H1 (cell line): ENCODE data around the gene GLRX. TPM values are rescaled to one million over a fixed set of nuclear protein-coding genes. Genes with fewer than 3 reads are reported as not detected.

Experiments used
- CTCF ChIA-PET: fragments of 300-600 bp; sonication (Branson Sonifier 250); formaldehyde crosslinking; loops from one replicate; lab custom pipeline; 2021; ENCODE audit not compliant: partially characterized antibody; lab: Charles Lee
- POLR2A ChIA-PET: fragments of 300-600 bp; sonication (Branson Sonifier 250); formaldehyde crosslinking; loops from one replicate; lab custom pipeline; 2021; ENCODE audit warnings: inconsistent platforms; ENCODE audit not compliant: partially characterized antibody; lab: Charles Lee
- DNase-seq, 2 experiments: peaks; one replicate each; pipeline versions ENCODE4 v3.0.0 to v3.0.0-alpha.2; 2010 to 2022; ENCODE audit warnings: low spot score in 2 of 2, low read depth in 1 of 2, mixed read lengths in 1 of 2
- FAIRE-seq: peaks from 2 replicates; lab custom pipeline; 2011; peaks lifted over from hg19 to GRCh38; lab: Jason Lieb, UNC
- H2AFZ ChIP-seq: 2 replicates; pipeline ENCODE4 v1.8.1; 2012; ENCODE audit warnings: low read length, inconsistent platforms
- H2AK5ac ChIP-seq: 2 replicates; pipeline ENCODE4 v1.6.1; 2013; ENCODE audit warnings: low read depth, low read length
- H2BK120ac ChIP-seq: replicated peaks from 2 replicates; pipeline ENCODE3; 2013; ENCODE audit warnings: low read depth, low read length, inconsistent platforms
- H2BK12ac ChIP-seq: 2 replicates; pipeline ENCODE4 v1.6.1; 2013; ENCODE audit warnings: low read depth, low read length
- H2BK15ac ChIP-seq: 2 replicates; pipeline ENCODE4 v1.6.1; 2013; ENCODE audit warnings: low read length
- H2BK20ac ChIP-seq: 2 replicates; pipeline ENCODE4 v1.6.1; 2013; ENCODE audit warnings: low read length
- H2BK5ac ChIP-seq: 2 replicates; pipeline ENCODE4 v1.6.1; 2013; ENCODE audit warnings: low read depth, low read length
- H3K14ac ChIP-seq: 2 replicates; pipeline ENCODE4 v1.6.1; 2013; ENCODE audit warnings: inconsistent platforms; ENCODE audit not compliant: insufficient read length
- H3K18ac ChIP-seq: 2 replicates; pipeline ENCODE4 v1.6.1; 2013; ENCODE audit warnings: low read length; ENCODE audit errors: extremely low read depth
- H3K23ac ChIP-seq: 2 replicates; pipeline ENCODE4 v1.6.1; 2013; ENCODE audit warnings: inconsistent platforms; ENCODE audit not compliant: insufficient read length
- H3K23me2 ChIP-seq: 2 replicates; pipeline ENCODE4 v1.6.1; 2013; ENCODE audit warnings: low read depth, low read length
- H3K27ac ChIP-seq: 2 replicates; pipeline ENCODE4 v1.6.1; 2011; ENCODE audit warnings: low read depth, low read length, inconsistent platforms
- H3K27me3 ChIP-seq, 4 experiments: replicated peaks in 1 of 4; 1 replicate in 1 of 4; 2 replicates in 3 of 4; pipeline versions ENCODE4 v1.6.1 to v1.8.1; 2011 to 2013; ENCODE audit warnings: low read length in 3 of 4, mild to moderate bottlenecking in 3 of 4, inconsistent platforms in 2 of 4, mixed read lengths in 2 of 4, moderate library complexity in 1 of 4; ENCODE audit not compliant: control insufficient read depth in 3 of 4, insufficient read depth in 3 of 4; ENCODE audit errors: extremely low read depth in 1 of 4
- H3K36me3 ChIP-seq, 4 experiments: 2 replicates each; pipeline versions ENCODE4 v1.6.1 to v1.8.1; 2011 to 2013; ENCODE audit warnings: mild to moderate bottlenecking in 4 of 4, low read length in 3 of 4, moderate library complexity in 2 of 4, control low read depth in 1 of 4, inconsistent platforms in 1 of 4; ENCODE audit not compliant: insufficient read depth in 4 of 4, control insufficient read depth in 2 of 4
- H3K4ac ChIP-seq: replicated peaks from 2 replicates; pipeline ENCODE3; 2013; ENCODE audit warnings: low read length, low read depth, mixed read lengths, inconsistent platforms; ENCODE audit not compliant: insufficient read length
- H3K4me1 ChIP-seq, 4 experiments: replicated peaks in 1 of 4; 1 replicate in 1 of 4; 2 replicates in 3 of 4; pipeline versions ENCODE4 v1.6.1 to v1.8.1; 2011 to 2013; ENCODE audit warnings: low read length in 3 of 4, inconsistent platforms in 2 of 4, mixed read lengths in 1 of 4; ENCODE audit not compliant: insufficient read depth in 4 of 4, control insufficient read depth in 3 of 4
- H3K4me2 ChIP-seq, 2 experiments: 2 replicates each; pipeline versions ENCODE4 v1.6.1 to v1.8.1; 2011 to 2013; ENCODE audit warnings: low read depth in 2 of 2, low read length in 2 of 2, control low read depth in 1 of 2, inconsistent platforms in 1 of 2, mild to moderate bottlenecking in 1 of 2; ENCODE audit not compliant: insufficient read depth in 1 of 2
- H3K4me3 ChIP-seq, 4 experiments: fragments of 200-600, 300-600 bp in 1 of 4; sonication (generic), shearing (Covaris generic), sonication (Bioruptor Twin) in 1 of 4; 2 replicates each; pipeline versions ENCODE4 v1.5.1 to v1.8.1; 2011 to 2016; ENCODE audit warnings: low read length in 4 of 4, low read depth in 3 of 4, control low read depth in 2 of 4, inconsistent platforms in 2 of 4, mild to moderate bottlenecking in 2 of 4, mixed read lengths in 1 of 4, moderate library complexity in 1 of 4; ENCODE audit not compliant: insufficient read depth in 2 of 4; ENCODE audit errors: extremely low read depth in 1 of 4
- H3K56ac ChIP-seq: replicated peaks from 2 replicates; pipeline ENCODE3; 2013; ENCODE audit warnings: low read depth, mild to moderate bottlenecking, mixed read lengths, low read length, inconsistent platforms; ENCODE audit not compliant: insufficient read length
- H3K79me1 ChIP-seq: 2 replicates; pipeline ENCODE4 v1.6.1; 2013; ENCODE audit warnings: low read depth, low read length, control low read depth
- H3K79me2 ChIP-seq, 2 experiments: 2 replicates each; pipeline versions ENCODE4 v1.6.1 to v1.8.1; 2012 to 2013; ENCODE audit warnings: low read length in 2 of 2, mild to moderate bottlenecking in 2 of 2, inconsistent platforms in 1 of 2; ENCODE audit not compliant: insufficient read depth in 2 of 2, control insufficient read depth in 1 of 2
- H3K9ac ChIP-seq, 4 experiments: replicated peaks in 1 of 4; 1 replicate in 1 of 4; 2 replicates in 3 of 4; pipeline versions ENCODE4 v1.6.1 to v1.8.1; 2011 to 2013; ENCODE audit warnings: low read depth in 3 of 4, low read length in 3 of 4, control low read depth in 2 of 4, mild to moderate bottlenecking in 2 of 4, moderate library complexity in 2 of 4, inconsistent platforms in 1 of 4; ENCODE audit errors: extremely low read depth in 1 of 4
- H3K9me3 ChIP-seq, 2 experiments: 2 replicates each; pipeline versions ENCODE4 v1.6.1 to v1.8.1; 2012 to 2013; ENCODE audit warnings: mild to moderate bottlenecking in 2 of 2, moderate library complexity in 2 of 2, control low read depth in 1 of 2, inconsistent platforms in 1 of 2, low read depth in 1 of 2, low read length in 1 of 2, mixed read lengths in 1 of 2; ENCODE audit not compliant: insufficient read depth in 2 of 2
- H4K20me1 ChIP-seq, 2 experiments: replicated peaks in 1 of 2; 2 replicates each; pipeline versions ENCODE3 to v1.8.1; 2011 to 2013; ENCODE audit warnings: inconsistent platforms in 2 of 2, low read length in 2 of 2, mild to moderate bottlenecking in 1 of 2; ENCODE audit not compliant: insufficient read depth in 2 of 2, control insufficient read depth in 1 of 2
- H4K5ac ChIP-seq: 2 replicates; pipeline ENCODE4 v1.6.1; 2013; ENCODE audit warnings: low read length, low read depth, mixed read lengths, inconsistent platforms; ENCODE audit not compliant: insufficient read length
- H4K8ac ChIP-seq: 2 replicates; pipeline ENCODE4 v1.8.0; 2013; ENCODE audit warnings: mild to moderate bottlenecking, moderate library complexity, low read length, inconsistent platforms; ENCODE audit not compliant: insufficient read depth; ENCODE audit errors: extremely low read depth
- H4K91ac ChIP-seq: replicated peaks from 2 replicates; pipeline ENCODE3; 2013; ENCODE audit warnings: low read length, mixed read lengths, inconsistent platforms; ENCODE audit not compliant: insufficient read length
- BCL11A ChIP-seq, 2 experiments: IDR thresholded peaks; one replicate each; pipeline ENCODE4 v1.6.1; 2011; ENCODE audit warnings: low read depth in 2 of 2, low read length in 2 of 2, mild to moderate bottlenecking in 2 of 2
- SIRT6 ChIP-seq: IDR thresholded peaks from one replicate; pipeline ENCODE4 v1.7.1; 2012; ENCODE audit warnings: low read length, inconsistent platforms
- TCF12 ChIP-seq: IDR thresholded peaks from 2 replicates; pipeline ENCODE4 v1.6.1; 2011; ENCODE audit warnings: low read depth, mild to moderate bottlenecking, low read length
- WGBS, 2 experiments: shearing (Covaris generic) in 1 of 2; methylation state at CpG; one replicate each; pipeline versions ENCODE4 v1.1.6 to v1.1.7; 2013 to 2015; ENCODE audit warnings: low lambda C conversion rate in 2 of 2, mixed read lengths in 2 of 2, inconsistent platforms in 1 of 2, low coverage in 1 of 2, missing lambda C conversion rate in 1 of 2; ENCODE audit not compliant: insufficient replicate concordance in 2 of 2, insufficient coverage in 1 of 2, insufficient read length in 1 of 2; ENCODE audit errors: extremely low coverage in 1 of 2, missing lambda C conversion rate in 1 of 2; 5-methylcytosine and 5-hydroxymethylcytosine counted together
- polyA plus RNA-seq, 7 experiments: library from polyadenylated mRNA; depleted of rRNA in 3 of 7; stranded (reverse) in 5 of 7; unstranded in 2 of 7; fragments of >200 nt in 5 of 7; fragments of 200-250 nt in 2 of 7; gene quantifications; 1 replicate in 5 of 7; 2 replicates in 1 of 7; 4 replicates in 1 of 7; pipeline versions ENCODE4 v1.2.1 to v1.2.3, GENCODE V29; 2011 to 2013; ENCODE audit warnings: missing spikeins in 2 of 7, mixed read lengths in 2 of 7
- total RNA-seq: library from RNA; stranded (reverse); fragmentation: NEBNext Ultra II Directional; extraction: Animal tissue kit (Norgen Biotek cat#: 25700); gene quantifications from 2 replicates; pipeline ENCODE4 v1.2.1, GENCODE V29; 2021
- TF ChIP-seq, protein P1 (sequence below): IDR thresholded peaks from 2 replicates; pipeline ENCODE4 v1.6.1; 2011; ENCODE audit warnings: low read length, improper control_type of control experiment

The GLRX gene
- total and polyA plus RNA-seq, 2 of the 8 experiments (the other 6 are each of a cell fraction or from before 2014, with no cell fraction given): 22.9 to 31.2 TPM

DNA sequence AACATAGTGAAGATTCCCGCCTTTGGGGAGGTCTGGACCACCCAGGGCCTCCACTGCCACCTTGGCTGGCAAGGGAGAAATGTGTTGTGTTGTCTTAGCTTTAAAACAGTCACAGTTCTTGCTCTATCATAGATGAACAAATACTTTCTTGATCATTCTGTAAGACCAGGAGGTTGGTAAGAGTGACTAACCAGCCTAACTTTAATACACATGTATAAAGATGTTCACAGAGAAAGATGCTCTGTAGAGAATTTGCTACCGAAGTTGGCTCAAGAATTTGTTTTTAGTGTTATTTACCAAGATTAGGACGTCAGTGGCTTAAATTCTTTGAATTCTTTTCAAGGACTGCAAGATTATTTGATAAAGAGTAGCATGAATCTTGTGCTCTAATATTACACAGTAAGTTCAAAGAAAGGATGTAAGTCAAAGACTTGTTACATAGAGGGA lies 28.4 kb downstream of the GLRX start:
- no peak overlapping the region for H4K5ac ChIP-seq
- no peaks in the 10 kb centered on the region for H3K36me3 ChIP-seq
- no peak overlapping the region for H3K56ac ChIP-seq
- no peak overlapping the region for H3K18ac ChIP-seq
- no peak overlapping the region for H3K23ac ChIP-seq
- no peak overlapping the region for H2BK5ac ChIP-seq
- no peaks in the 10 kb centered on the region for H3K4me1 ChIP-seq
- no peaks in the 10 kb centered on the region for H3K9me3 ChIP-seq
- DNase-seq (no peak), FAIRE-seq (no peak)
- no peaks in the 10 kb centered on the region for H3K23me2 ChIP-seq
- no peak overlapping the region for H2BK120ac ChIP-seq
- ChIA-PET POLR2A (no interaction called here), CTCF (no interaction called here)
- 89% methylated on average over 3 of the region's 3 CpGs; no CpG with 5 or more reads in 1 of the 2 experiments for WGBS, 2 experiments
- H2AK5ac ChIP-seq: no peak overlapping the region
- no peak overlapping the region for H4K91ac ChIP-seq
- no peak overlapping the region for H3K4me2 ChIP-seq
- no peak overlapping the region for H4K8ac ChIP-seq
- H2BK15ac ChIP-seq: no peak overlapping the region
- H3K27me3 ChIP-seq: no peaks in the 10 kb centered on the region
- H3K4ac ChIP-seq: no peak overlapping the region
- no peaks in the 10 kb centered on the region for H3K79me1 ChIP-seq
- H2AFZ ChIP-seq: no peak overlapping the region
- TF ChIP-seq SIRT6: no peak
- TF ChIP-seq, protein P1, sequence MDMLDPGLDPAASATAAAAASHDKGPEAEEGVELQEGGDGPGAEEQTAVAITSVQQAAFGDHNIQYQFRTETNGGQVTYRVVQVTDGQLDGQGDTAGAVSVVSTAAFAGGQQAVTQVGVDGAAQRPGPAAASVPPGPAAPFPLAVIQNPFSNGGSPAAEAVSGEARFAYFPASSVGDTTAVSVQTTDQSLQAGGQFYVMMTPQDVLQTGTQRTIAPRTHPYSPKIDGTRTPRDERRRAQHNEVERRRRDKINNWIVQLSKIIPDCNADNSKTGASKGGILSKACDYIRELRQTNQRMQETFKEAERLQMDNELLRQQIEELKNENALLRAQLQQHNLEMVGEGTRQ: no peak
- TF ChIP-seq BCL11A (IDR thresholded peaks at IDR 0.05; ENCODE audit: low read depth in 2 of 2, low read length in 2 of 2): no peak
- no peak for TF ChIP-seq TCF12
- H3K14ac ChIP-seq: no peak overlapping the region
- no peak overlapping the region for H2BK20ac ChIP-seq
- H2BK12ac ChIP-seq: no peak overlapping the region
- H3K79me2 ChIP-seq: no peaks in the 10 kb centered on the region
- peaks cover 0 to 2% of the 10 kb centered on the region in 2 experiments for H4K20me1 ChIP-seq
- H3K27ac ChIP-seq: no peak overlapping the region
- no peak overlapping the region for H3K9ac ChIP-seq
- H3K4me3 ChIP-seq: no peak overlapping the region
